ENCODE data around the gene MTR. TPM values are rescaled to one million over a fixed set of nuclear protein-coding genes. Genes with fewer than 3 reads are reported as not detected.

Gene MTR
- total and polyA plus RNA-seq, 9 of the 15 experiments (the other 6 are each of a cell fraction or from before 2014, with no cell fraction given): 3.4 to 44.3 (median 20.3) TPM

GRCh38 chr1:236834876-236835275 lies 39.8 kb downstream of the MTR start:
- Histone ChIP-seq H3K79me2 (ENCODE audit: control insufficient read depth, insufficient read depth, low read length) (no peaks in the 10 kb centered on the region), H2AFZ (ENCODE audit: low read depth, low read length) (no peak overlapping the region), H3K4me2 (ENCODE audit: insufficient read depth, low read length) (no peak overlapping the region), H3K9ac (ENCODE audit: insufficient read depth in 1 of 2, low read depth in 2 of 2, low read length in 2 of 2) (no peak overlapping the region), H3K4me3 (no peak overlapping the region), H3K9me1 (ENCODE audit: control insufficient read depth, insufficient read depth, low read length) (no peaks in the 10 kb centered on the region), H4K20me1 (replicated peaks; ENCODE audit: control insufficient read depth, insufficient read depth, low read length) (no peaks in the 10 kb centered on the region), H3K27ac (ENCODE audit: extremely low read depth, low read depth, low read length) (no peak overlapping the region), H3K27me3 (ENCODE audit: control insufficient read depth in 2 of 2, insufficient read depth in 2 of 2, low read length in 2 of 2) (no peaks in the 10 kb centered on the region), H3K4me1 (replicated peaks in 1 of 2; ENCODE audit: control insufficient read depth in 2 of 2, insufficient read depth in 2 of 2, low read length in 2 of 2) (no peaks in the 10 kb centered on the region), H3K36me3 (ENCODE audit: control insufficient read depth, insufficient read depth, low read length) (peaks cover 94% of the 10 kb centered on the region), H3K9me3 (replicated peaks; ENCODE audit: control insufficient read depth, insufficient read depth, low read depth, low read length) (no peaks in the 10 kb centered on the region)
- no peak for ATAC-seq
- POLR2A ChIA-PET: no interaction called here
- intact Hi-C loops (cut with micrococcal nuclease): no loop called here
- 79% methylated on average over 4 of the region's 4 CpGs for WGBS (ENCODE audit: insufficient coverage, low coverage, missing lambda C conversion rate)
- CTCF ChIA-PET (ENCODE audit: low intra/inter-chr PET ratio): no interaction called here
- no peak for DNase-seq (ENCODE audit: extremely low read depth in 1 of 4, low spot score in 3 of 4)
- no TSS peak for BruUV-seq (replicated peaks)
- TF ChIP-seq TSC22D4 (tag; IDR thresholded peaks at IDR 0.05) (no peak), ZFP30 (CRISPR knock-in tag; IDR thresholded peaks at IDR 0.05; ENCODE audit: borderline replicate concordance) (no peak), FIP1L1 (IDR thresholded peaks at IDR 0.05; ENCODE audit: low read depth, low read length, poor library complexity, severe bottlenecking) (no peak), KLF16 (IDR thresholded peaks at IDR 0.05) (no peak)
- FAIRE-seq: no peak
- in situ Hi-C loops (cut with MboI): no loop called here

- POLR2A ChIA-PET: interaction anchor here (0.6 kb wide), 1 partner anchor 1249 kb away, joined by 4 read pairs; no protein-coding TSS in a partner anchor
- Histone ChIP-seq H3K27ac (ENCODE audit: extremely low read depth, low read depth, low read length) (no peak overlapping the region), H2AFZ (ENCODE audit: low read depth, low read length) (no peak overlapping the region), H3K9ac (ENCODE audit: insufficient read depth in 1 of 2, low read depth in 2 of 2, low read length in 2 of 2) (no peak overlapping the region), H4K20me1 (replicated peaks; ENCODE audit: control insufficient read depth, insufficient read depth, low read length) (no peaks in the 10 kb centered on the region), H3K4me1 (replicated peaks in 1 of 2; ENCODE audit: control insufficient read depth in 2 of 2, insufficient read depth in 2 of 2, low read length in 2 of 2) (no peaks in the 10 kb centered on the region), H3K4me3 (no peak overlapping the region), H3K4me2 (ENCODE audit: insufficient read depth, low read length) (no peak overlapping the region), H3K79me2 (ENCODE audit: control insufficient read depth, insufficient read depth, low read length) (no peaks in the 10 kb centered on the region), H3K27me3 (ENCODE audit: control insufficient read depth in 2 of 2, insufficient read depth in 2 of 2, low read length in 2 of 2) (no peaks in the 10 kb centered on the region), H3K9me3 (replicated peaks; ENCODE audit: control insufficient read depth, insufficient read depth, low read depth, low read length) (no peaks in the 10 kb centered on the region), H3K9me1 (ENCODE audit: control insufficient read depth, insufficient read depth, low read length) (no peaks in the 10 kb centered on the region), H3K36me3 (ENCODE audit: control insufficient read depth, insufficient read depth, low read length) (peaks cover 95% of the 10 kb centered on the region)
- in situ Hi-C loops (cut with MboI) (no loop called here), intact Hi-C loops (cut with micrococcal nuclease) (no loop called here)
- no TSS peak for BruUV-seq (replicated peaks)
- DNase-seq (ENCODE audit: extremely low read depth in 1 of 4, low spot score in 3 of 4): no peak
- no peak for ATAC-seq
- FAIRE-seq: no peak
- CTCF ChIA-PET (ENCODE audit: low intra/inter-chr PET ratio): interaction anchor here (0.7 kb wide), 1 partner anchor 36 kb away, joined by 5 read pairs; no protein-coding TSS in a partner anchor
- no peak for TF ChIP-seq TAL1 (IDR thresholded peaks at IDR 0.05)
- TF ChIP-seq HOMEZ (CRISPR knock-in tag; IDR thresholded peaks at IDR 0.05): no peak
- no peak for TF ChIP-seq L3MBTL2 (IDR thresholded peaks at IDR 0.05)
- no peak for TF ChIP-seq E2F1 (CRISPR knock-in tag; IDR thresholded peaks at IDR 0.05)
- no peak for TF ChIP-seq CBX3 (IDR thresholded peaks at IDR 0.05; ENCODE audit: borderline replicate concordance in 1 of 2, low read length in 2 of 2)
- no peak for TF ChIP-seq SAFB2 (IDR thresholded peaks at IDR 0.05; ENCODE audit: borderline replicate concordance, low read depth, low read length, severe bottlenecking)
- TF ChIP-seq ZSCAN32 (CRISPR knock-in tag; IDR thresholded peaks at IDR 0.05): no peak
- 87% methylated on average over 4 of the region's 4 CpGs for WGBS (ENCODE audit: insufficient coverage, low coverage, missing lambda C conversion rate)
Observed at GRCh38 chr1:236835491-236835890, 40.4 kb downstream of the MTR start.

Data from K562 (cell line).